ENCODE results near the gene NTN5. TPM values are rescaled to one million over a fixed set of nuclear protein-coding genes. Genes with fewer than 3 reads are reported as not detected.
"Not testable (repeated sequence)": the region's sequence is repeated elsewhere in the genome, so short reads cannot be mapped to it uniquely, and the experiment has no call there.

The NTN5 gene
- total RNA-seq, 1 donor from 2014 or later, result 0.71 TPM

DNA sequence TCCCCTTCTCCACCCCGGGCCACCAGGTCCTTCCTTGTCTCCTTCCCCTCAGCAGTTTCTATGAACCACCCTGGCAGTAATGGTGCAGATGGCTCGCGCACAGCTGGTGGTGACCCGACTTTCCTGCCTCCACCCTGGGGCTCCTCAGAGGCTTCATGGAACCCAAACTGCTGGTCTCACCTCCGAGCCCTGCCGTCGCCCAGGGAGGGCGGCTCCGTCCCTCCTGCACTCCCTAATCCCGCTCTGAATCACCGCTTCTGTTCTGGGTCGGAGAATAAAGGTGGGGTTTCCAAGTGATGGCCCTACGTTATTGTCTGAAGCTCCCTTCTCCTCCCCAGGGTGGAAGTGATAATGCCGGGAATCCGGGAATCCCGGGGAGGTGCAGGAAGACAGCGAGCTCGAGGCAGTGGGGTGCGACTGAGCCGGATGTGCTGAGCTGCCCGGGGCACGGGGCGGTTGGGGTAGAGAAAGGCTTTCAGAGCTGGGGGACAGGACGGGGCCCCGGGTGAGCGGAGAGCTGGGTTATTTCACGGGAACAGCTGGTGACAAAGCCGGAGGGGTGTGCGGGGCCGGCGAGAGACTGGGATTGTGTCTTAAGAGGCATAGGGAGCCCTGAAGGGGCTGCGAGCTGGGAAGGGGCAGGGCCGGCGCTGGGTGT lies 23.7 kb upstream of the NTN5 start:
- POLR2A ChIA-PET, result no interaction called here
- H3K4me3 Mint-ChIP-seq, result peak overlapping the region; percentile 72
- peak; percentile 28 for ATAC-seq (ENCODE audit: low read depth)

DNA sequence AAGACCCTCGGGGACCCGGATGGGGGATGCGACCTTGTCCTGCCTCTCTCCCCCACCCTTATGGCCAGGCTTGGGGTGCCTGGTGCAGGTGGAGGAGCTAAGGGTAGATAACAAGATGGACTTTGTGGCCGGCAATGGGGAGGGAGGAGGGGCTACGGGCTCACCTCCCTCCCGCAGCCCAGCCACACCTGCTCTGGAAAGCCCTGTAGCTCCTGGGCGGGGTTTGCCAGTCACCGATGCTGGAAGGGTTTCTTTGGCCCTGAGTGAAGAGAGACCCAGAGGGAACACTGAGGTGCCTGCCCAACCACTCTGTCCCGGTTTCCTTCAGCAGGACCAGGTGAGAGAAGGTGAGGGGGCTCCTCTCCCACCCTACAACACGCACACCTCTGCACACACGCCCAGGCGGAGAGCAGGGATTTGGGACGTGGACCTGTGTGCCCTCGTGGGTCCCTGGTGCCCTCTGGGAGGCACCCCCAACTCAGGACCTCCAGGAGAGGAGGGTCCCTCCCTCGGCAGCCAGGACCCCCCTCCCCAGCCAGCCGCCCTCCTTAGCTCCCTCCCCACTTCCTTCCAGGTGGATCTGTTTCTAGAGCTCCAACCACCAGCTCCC lies 23.0 kb upstream of the NTN5 start, which contains the start of gene FUT2:
Gene FUT2 (plus strand): TSS at position 229 of the 610 bp plus-strand sequence. CDS start 6,986 bp downstream, outside the sequence.
- ChIA-PET CTCF (no interaction called here), POLR2A (no interaction called here)
- H3K4me3 Mint-ChIP-seq, result peak within 1 kb of the TSS; percentile 72
- TF ChIP-seq, protein P1, sequence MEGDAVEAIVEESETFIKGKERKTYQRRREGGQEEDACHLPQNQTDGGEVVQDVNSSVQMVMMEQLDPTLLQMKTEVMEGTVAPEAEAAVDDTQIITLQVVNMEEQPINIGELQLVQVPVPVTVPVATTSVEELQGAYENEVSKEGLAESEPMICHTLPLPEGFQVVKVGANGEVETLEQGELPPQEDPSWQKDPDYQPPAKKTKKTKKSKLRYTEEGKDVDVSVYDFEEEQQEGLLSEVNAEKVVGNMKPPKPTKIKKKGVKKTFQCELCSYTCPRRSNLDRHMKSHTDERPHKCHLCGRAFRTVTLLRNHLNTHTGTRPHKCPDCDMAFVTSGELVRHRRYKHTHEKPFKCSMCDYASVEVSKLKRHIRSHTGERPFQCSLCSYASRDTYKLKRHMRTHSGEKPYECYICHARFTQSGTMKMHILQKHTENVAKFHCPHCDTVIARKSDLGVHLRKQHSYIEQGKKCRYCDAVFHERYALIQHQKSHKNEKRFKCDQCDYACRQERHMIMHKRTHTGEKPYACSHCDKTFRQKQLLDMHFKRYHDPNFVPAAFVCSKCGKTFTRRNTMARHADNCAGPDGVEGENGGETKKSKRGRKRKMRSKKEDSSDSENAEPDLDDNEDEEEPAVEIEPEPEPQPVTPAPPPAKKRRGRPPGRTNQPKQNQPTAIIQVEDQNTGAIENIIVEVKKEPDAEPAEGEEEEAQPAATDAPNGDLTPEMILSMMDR (IDR thresholded peaks at IDR 0.05), result no peak
- intact Hi-C loops (cut with micrococcal nuclease), result no loop called here
- DNase-seq (no peak), ATAC-seq (ENCODE audit: low read depth) (no peak)
- peaks cover 16% of the 10 kb centered on the region for H3K27me3 Mint-ChIP-seq
- no peak within 1 kb of the TSS for H3K27ac Mint-ChIP-seq
- peaks cover 9% of the 10 kb centered on the region for H3K4me1 Mint-ChIP-seq
- no peaks in the 10 kb centered on the region for H3K36me3 Mint-ChIP-seq (ENCODE audit: low read depth)
- H3K9me3 Mint-ChIP-seq, result no peaks in the 10 kb centered on the region

More for the DNA sequence above, 23.7 kb upstream of the NTN5 start:
- TF ChIP-seq, protein P1 (IDR thresholded peaks at IDR 0.05), result no peak
- Mint-ChIP-seq H3K27me3 (peaks cover 16% of the 10 kb centered on the region), H3K4me1 (peaks cover 9% of the 10 kb centered on the region), H3K9me3 (no peaks in the 10 kb centered on the region), H3K36me3 (ENCODE audit: low read depth) (no peaks in the 10 kb centered on the region), H3K27ac (no peak overlapping the region)
- intact Hi-C loops (cut with micrococcal nuclease), result no loop called here
- CTCF ChIA-PET, result no interaction called here
- no peak for DNase-seq

DNA sequence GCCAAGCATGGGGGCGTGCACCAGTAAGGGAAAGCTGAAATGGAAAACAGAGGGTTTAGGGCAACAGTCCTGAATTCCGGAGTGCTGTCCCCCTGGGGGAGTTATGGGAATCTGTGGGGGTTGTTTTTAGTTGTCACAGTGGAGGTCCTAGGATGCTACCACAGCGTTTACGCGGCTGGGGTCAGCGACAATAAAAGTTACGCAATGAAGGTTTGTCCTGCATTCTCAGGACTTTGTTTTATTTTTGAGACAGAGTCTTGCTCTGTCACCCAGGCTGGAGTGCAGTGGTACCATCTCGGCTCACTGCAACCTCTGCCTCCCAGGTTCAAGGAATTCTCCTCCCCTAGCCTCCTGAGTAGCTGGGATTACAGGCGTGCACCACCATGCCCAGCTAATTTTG lies 20.8 kb upstream of the NTN5 start:
- CTCF ChIA-PET, result not testable (repeated sequence)

GRCh38 chr19:48689449-48689848 lies 16.6 kb upstream of the NTN5 start:
- no peak overlapping the region for H3K27ac Mint-ChIP-seq
- H3K9me3 Mint-ChIP-seq, result no peaks in the 10 kb centered on the region
- TF ChIP-seq, protein P1 (IDR thresholded peaks at IDR 0.05), result no peak
- intact Hi-C loops (cut with micrococcal nuclease), result no loop called here
- H3K27me3 Mint-ChIP-seq, result no peaks in the 10 kb centered on the region
- ChIA-PET CTCF (no interaction called here), POLR2A (no interaction called here)
- no peaks in the 10 kb centered on the region for H3K36me3 Mint-ChIP-seq (ENCODE audit: low read depth)
- H3K4me3 Mint-ChIP-seq, result no peak overlapping the region
- H3K4me1 Mint-ChIP-seq, result no peaks in the 10 kb centered on the region
- ATAC-seq (ENCODE audit: low read depth) (no peak), DNase-seq (no peak)

More for the DNA sequence above, 20.8 kb upstream of the NTN5 start:
- peaks cover 15% of the 10 kb centered on the region for H3K27me3 Mint-ChIP-seq
- H3K4me3 Mint-ChIP-seq; H3K4me1 Mint-ChIP-seq; DNase-seq; H3K36me3 Mint-ChIP-seq (ENCODE audit: low read depth); ATAC-seq (ENCODE audit: low read depth); H3K9me3 Mint-ChIP-seq; H3K27ac Mint-ChIP-seq; POLR2A ChIA-PET; intact Hi-C loops (cut with micrococcal nuclease): not testable (repeated sequence)

DNA sequence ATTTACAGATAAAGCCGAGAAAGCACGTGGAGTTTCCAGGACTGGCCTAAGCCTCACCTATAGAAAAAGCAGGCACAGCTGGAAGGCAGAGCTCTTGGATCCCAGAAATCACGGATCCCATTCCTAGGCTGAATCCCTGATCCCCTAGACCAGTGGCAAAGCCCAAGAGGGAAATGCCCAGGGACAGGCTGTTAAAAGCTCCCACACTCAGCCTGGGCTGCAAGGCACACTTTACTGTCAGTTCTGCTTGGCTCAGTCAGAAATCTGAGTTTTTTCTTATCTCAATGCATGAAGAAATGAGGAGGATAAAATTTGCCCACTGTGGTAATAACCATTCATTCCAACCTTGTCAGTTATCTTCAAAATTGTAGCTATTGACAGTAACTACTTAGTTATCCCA lies 15.0 kb upstream of the NTN5 start:
- ChIA-PET POLR2A (no interaction called here), CTCF (no interaction called here)
- ATAC-seq (ENCODE audit: low read depth) (no peak), DNase-seq (no peak)
- H3K27me3 Mint-ChIP-seq, result no peaks in the 10 kb centered on the region
- no peaks in the 10 kb centered on the region for H3K36me3 Mint-ChIP-seq (ENCODE audit: low read depth)
- no peak overlapping the region for H3K4me3 Mint-ChIP-seq
- no peak overlapping the region for H3K27ac Mint-ChIP-seq
- TF ChIP-seq, protein P1 (IDR thresholded peaks at IDR 0.05), result no peak
- H3K4me1 Mint-ChIP-seq, result no peaks in the 10 kb centered on the region
- no peaks in the 10 kb centered on the region for H3K9me3 Mint-ChIP-seq
- intact Hi-C loops (cut with micrococcal nuclease), result no loop called here

DNA sequence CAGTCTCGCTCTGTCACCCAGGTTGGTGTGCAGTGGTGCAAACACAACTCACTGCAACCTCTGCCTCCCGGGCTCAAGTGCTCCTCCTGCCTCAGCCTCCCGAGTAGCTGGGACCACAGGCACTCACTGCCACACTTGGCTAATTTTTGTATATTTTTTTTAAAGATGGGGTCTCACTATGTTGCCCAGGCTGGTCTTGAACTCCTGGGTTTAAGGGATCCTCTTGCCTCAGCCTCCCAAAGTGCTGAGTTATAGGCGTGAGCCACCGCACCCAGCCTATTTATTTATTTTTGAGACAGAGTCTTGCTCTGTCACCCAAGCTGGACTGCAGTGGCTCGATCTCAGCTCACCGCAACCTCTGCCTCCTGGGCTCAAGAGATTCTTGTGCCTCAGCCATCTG lies 13.8 kb upstream of the NTN5 start:
- CTCF ChIA-PET; H3K36me3 Mint-ChIP-seq (ENCODE audit: low read depth); ATAC-seq (ENCODE audit: low read depth); H3K27me3 Mint-ChIP-seq; H3K4me1 Mint-ChIP-seq; POLR2A ChIA-PET; H3K27ac Mint-ChIP-seq; H3K4me3 Mint-ChIP-seq; H3K9me3 Mint-ChIP-seq; DNase-seq; intact Hi-C loops (cut with micrococcal nuclease): not testable (repeated sequence)
